Tibial nerve (tissue), 3 donors: ENCODE measurements around the gene TCF4.

ENCODE experiments used
- CTCF ChIP-seq, 5 experiments: fragments of 200-600 bp in 3 of 5; fragments of 450-650 bp in 2 of 5; sonication (generic) in 3 of 5; IDR thresholded peaks; one replicate each; pipeline ENCODE4 v1.5.1; 2016 to 2019; ENCODE audit warnings: antibody characterized with exemption in 5 of 5, mild to moderate bottlenecking in 3 of 5, moderate library complexity in 2 of 5
- POLR2A ChIP-seq, 2 donors: fragments of 450-650 bp; IDR thresholded peaks; one replicate each; pipeline ENCODE4 v1.6.1; 2017; ENCODE audit warnings: antibody characterized with exemption in 2 of 2, mild to moderate bottlenecking in 2 of 2, moderate library complexity in 2 of 2

- TF ChIP-seq CTCF (IDR thresholded peaks at IDR 0.05) (no peak), POLR2A (IDR thresholded peaks at IDR 0.05) (no peak)
These were observed 236.7 kb downstream of the TCF4 start for GRCh38 chr18:55351241-55351691.
